NCI-H187 (cell line): ENCODE data around the gene DERA.

ENCODE experiments used
- DNase-seq, 2 experiments: peaks; one replicate each; lab custom pipeline; 2025; lab: John Stamatoyannopoulos, UW

Gene DERA

DNA sequence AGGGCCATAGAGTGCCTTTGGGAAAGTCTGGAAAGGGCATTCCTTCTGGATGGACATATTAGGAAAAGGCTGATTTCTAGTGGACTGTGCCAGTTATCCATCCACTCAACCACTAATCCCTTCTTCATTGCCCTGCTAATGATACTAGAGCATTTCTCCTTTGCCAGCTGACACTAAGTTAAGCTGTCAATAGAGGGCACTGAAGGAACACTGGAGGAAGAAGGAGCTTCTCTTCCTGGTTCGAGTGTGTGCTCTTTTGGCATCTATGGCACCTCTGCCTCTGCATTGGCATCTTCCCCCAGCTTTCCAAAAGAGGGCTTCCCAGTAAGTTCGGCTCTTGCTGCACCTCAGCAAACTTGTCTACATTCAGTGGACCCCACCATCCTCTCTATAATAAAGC lies 165.4 kb downstream of the DERA start:
- no peak for DNase-seq

DNA sequence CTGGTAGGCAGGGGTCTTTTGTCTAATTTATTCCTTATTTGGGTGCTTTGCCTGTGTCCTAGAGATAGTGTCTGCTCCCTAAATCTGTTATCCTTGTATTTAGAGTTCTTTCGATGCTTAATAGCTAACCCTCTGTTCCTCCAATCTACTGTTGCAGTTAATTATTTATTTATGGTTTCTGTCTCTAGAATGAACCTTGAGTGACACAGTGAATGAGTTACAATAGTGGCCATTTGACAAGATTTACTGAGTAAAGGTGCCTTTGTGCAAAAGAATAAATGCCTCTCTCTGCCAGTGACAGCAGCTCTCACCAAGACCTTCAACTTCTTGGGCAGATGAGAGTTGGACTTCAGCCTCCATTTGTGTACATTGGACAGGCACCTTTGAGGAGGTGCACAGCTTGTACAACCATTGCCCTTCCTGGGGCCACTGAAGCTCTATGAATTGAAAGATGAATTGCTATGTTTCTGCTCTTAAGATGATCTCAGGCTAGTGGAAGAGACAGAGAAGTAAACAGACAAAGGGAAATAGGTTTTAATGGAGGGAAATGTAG lies 165.9 kb downstream of the DERA start:
- no peak for DNase-seq

DNA sequence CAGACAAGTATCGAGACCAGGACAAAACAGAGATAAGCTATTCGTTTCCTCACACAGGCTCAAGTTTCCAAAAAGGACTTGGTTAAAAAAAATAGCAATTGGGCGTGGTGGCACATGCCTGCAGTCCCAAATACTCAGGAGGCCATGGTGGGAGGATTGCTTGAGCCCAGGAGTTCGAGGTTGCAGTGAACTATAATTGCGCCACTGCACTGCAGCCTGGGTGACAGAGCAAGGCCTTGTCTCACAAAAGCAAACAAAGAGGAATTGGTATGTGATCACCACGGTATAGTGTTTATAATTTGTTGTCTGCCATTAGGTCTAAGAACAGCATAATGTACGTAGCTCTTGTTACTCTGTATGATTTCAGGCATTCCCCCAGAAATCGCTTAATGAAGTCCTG lies 175.3 kb downstream of the DERA start:
- no peak for DNase-seq

DNA sequence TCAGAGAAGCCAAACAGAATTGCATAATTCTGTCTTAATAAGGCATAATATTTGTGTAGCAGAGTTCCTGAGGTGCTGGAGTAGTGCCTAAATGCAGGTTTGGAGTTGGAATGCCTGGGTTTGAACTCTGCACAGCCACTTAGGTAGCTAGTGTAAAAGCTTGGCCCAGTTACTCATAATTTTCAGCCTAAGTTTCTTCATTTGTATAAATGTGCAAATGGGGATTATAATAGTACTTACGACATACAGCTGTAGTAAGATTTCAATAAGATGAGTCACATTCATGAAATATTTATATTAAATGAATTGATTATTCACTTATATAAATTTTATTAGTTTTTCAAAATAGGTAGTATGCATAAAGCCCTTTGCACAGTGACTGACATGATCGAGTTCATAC lies 175.8 kb downstream of the DERA start:
- no peak for DNase-seq
